ENCODE data around the gene FCRL3.

- TF ChIP-seq CTCF (conservative IDR thresholded peaks at IDR 0.05; ENCODE audit: low read depth, low read length) (peak; percentile 80), EZH2 (IDR thresholded peaks at IDR 0.05; ENCODE audit: low read length, unreplicated experiment) (no peak)
These were observed 9.2 kb downstream of the FCRL3 start for GRCh38 chr1:157691285-157691920.
